GM12875 (cell line): Measurements from ENCODE around the gene KCNJ1.

Experiments used
- H3K4me3 ChIP-seq: one replicate; pipeline ENCODE4 v1.5.1; 2011; ENCODE audit warnings: low read depth, low read length, control low read depth
- TF ChIP-seq, protein P1 (sequence below): IDR thresholded peaks from 2 replicates; pipeline ENCODE4 v1.5.1; 2011; ENCODE audit warnings: low read depth, mild to moderate bottlenecking, control low read depth, inconsistent platforms, low read length, moderate library complexity, borderline replicate concordance; ENCODE audit not compliant: insufficient read depth

Gene KCNJ1

DNA sequence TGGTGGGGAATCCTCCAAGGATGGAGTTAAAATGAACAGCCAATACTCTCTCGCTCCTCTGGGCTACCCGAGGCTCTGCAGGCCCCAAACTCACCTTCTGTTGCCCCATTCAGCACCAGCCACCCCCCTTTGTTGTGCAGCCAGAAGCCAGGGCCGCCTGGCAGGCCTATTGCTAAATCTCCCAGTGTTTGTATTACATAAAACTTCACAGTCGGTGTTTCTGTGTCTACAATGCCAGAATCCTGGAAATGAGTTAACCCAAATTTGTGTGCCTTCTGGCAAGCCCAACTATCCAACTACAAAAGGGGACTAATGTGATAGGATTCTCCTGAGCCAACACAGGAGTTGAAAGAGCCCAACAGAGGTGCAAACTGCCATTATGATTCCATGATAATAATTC, 33.4 kb upstream of the KCNJ1 start:
- no peak overlapping the region for H3K4me3 ChIP-seq
- TF ChIP-seq, protein P1, sequence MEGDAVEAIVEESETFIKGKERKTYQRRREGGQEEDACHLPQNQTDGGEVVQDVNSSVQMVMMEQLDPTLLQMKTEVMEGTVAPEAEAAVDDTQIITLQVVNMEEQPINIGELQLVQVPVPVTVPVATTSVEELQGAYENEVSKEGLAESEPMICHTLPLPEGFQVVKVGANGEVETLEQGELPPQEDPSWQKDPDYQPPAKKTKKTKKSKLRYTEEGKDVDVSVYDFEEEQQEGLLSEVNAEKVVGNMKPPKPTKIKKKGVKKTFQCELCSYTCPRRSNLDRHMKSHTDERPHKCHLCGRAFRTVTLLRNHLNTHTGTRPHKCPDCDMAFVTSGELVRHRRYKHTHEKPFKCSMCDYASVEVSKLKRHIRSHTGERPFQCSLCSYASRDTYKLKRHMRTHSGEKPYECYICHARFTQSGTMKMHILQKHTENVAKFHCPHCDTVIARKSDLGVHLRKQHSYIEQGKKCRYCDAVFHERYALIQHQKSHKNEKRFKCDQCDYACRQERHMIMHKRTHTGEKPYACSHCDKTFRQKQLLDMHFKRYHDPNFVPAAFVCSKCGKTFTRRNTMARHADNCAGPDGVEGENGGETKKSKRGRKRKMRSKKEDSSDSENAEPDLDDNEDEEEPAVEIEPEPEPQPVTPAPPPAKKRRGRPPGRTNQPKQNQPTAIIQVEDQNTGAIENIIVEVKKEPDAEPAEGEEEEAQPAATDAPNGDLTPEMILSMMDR: no peak

DNA sequence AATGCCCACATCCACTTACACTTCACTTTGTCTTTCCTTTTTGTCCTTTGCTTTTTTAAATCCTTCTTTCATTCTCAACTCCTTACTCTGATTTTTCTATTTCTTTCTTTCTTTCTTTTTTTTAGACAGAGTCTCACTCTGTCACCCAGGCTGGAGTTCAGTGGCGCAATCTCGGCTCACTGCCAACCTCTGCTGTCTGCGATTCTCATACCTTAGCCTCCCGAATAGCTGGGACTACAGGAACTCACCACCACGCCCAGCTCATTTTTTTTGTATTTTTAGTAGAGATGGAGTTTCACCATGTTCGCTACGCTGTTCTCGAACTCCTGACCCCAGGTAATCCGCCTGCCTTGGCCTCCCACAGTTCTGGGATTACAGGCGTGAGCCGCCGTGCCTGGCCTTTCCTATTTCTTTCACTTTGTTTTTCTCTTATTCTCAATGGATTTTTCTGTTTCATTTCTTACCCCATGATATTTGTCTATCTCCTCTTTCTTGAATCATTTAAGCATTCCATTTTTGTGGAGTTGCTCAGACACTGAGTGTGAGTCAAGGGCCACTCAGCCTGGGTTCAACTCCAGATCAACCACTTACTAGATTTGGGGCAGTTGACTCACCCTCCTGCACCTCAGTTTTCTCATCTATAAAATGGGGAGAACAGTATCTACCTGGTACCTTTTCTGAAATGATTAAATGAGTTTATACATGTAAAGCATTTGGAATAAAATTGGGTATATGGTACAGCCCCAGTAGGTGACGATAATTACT, 31.7 kb upstream of the KCNJ1 start:
- TF ChIP-seq, protein P1: no peak
- H3K4me3 ChIP-seq: no peak overlapping the region

DNA sequence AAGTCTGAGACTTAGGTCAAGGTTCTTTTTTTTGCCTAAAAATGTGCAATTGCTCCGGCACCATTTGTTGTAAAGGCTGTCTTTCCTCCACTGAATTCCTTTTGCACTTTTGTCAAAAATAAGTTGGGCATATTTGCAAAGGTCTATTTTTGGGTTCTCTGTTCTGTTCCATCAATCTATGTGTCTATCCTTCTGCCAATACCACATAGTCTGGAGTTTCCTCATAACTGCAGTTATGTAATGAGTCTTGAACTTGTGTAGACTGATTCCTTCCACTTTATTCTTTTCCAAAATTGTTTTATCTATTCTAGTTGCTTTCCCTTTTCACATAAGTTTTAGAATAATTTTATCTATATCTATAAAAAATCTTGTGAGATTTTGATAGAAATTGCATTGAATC, 30.7 kb upstream of the KCNJ1 start:
- H3K4me3 ChIP-seq: no peak overlapping the region
- TF ChIP-seq, protein P1: no peak

DNA sequence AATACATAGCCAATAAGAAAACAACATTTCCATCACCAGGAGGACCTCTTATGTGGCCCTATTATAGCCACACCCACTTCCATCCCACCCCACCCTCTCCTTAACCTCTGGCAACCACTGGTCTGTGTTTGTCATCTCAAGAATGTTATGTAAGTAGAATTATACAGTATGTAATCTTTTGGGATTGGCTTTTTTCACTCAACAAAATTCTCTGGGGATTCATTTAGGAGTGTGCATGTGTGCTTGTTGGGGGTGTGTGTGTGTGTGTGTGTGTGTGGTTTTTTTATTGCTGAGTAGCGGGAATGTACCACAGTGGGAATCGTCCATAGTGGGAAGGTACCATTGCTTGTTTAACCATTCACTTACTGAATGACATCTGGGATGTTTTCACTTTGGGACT, 29.3 kb upstream of the KCNJ1 start:
- no peak overlapping the region for H3K4me3 ChIP-seq
- TF ChIP-seq, protein P1: no peak

DNA sequence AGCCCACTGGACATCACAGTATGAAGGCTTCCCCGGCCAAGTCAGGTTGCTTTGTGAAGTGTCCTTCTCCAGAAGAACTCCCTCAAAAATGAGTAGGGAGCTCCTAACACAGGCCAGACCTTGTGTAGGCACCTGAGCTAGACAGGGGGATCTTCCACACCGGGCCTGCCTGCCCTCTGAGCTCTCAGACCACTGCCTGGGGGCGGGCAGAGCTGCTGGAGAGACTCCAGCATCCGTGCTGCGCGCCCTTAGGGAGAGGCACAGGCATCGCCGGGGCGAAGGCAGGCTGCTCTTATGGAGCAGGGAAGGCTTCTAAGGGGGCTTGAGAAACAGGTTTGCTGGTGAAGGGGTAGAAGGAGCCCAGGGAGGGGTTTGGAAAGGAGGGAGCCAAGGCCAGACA, 28.4 kb upstream of the KCNJ1 start:
- TF ChIP-seq, protein P1: no peak
- no peak overlapping the region for H3K4me3 ChIP-seq

DNA sequence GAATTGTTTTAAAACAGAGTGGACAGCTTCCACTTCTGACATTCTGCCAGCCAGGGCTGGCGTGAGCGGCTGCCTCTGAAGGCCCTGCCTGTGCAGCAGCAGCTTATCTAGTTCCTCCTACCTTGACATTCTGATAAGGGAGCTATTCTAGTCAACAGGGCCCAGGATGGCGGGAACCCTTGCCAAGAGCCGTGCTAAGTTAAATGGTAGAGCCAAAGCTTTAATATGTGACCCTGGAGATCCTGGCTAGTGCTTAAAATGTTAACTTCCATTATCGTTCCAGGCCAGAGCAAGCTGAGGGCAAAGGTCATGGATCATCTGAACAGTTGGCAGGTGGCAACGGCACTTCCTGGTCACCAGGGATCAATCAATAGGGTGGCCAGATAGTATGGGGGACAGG, 27.6 kb upstream of the KCNJ1 start:
- no peak overlapping the region for H3K4me3 ChIP-seq
- TF ChIP-seq, protein P1: no peak

DNA sequence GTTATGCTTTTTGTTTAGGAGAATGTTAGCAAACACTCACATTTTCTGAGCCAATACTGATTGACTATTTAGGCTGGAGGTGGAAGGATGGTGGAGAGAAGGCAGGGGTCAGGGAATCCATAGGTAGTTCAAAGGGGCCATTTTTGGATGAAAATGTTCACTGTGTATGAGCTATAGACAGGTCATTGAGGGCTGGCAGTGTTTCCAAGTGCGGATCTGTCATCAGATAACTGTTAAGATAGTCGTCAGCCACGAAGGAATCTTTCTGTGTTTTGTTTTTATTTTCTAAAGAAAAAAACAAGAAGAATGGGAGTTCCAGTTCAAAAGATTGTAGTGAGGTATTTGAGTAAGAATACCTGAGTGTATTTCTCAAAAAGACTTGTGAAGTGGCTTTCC, 27.2 kb upstream of the KCNJ1 start:
- no peak overlapping the region for H3K4me3 ChIP-seq
- TF ChIP-seq, protein P1: no peak
